Loucy (cell line): ENCODE results near the gene PPFIA3.

ENCODE experiments used
- CTCF ChIP-seq: fragments of 200-600 bp; sonication (generic); conservative IDR thresholded peaks from 2 replicates; pipeline ENCODE4 v1.5.1; 2014; ENCODE audit warnings: mild to moderate bottlenecking, antibody characterized with exemption, low read length
- EZH2phosphoT487 ChIP-seq: fragments of 200-600 bp; IDR thresholded peaks from 2 replicates; pipeline ENCODE4 v1.6.1; 2018; ENCODE audit warnings: antibody characterized with exemption, mild to moderate bottlenecking, moderate library complexity, borderline replicate concordance

GRCh38 chr19:49145573-49146407, 26.4 kb downstream of the PPFIA3 start:
- TF ChIP-seq CTCF (peak; percentile 96), EZH2phosphoT487 (no peak)
